B cell (primary cell): Measurements from ENCODE around the gene ZNF212. TPM values are rescaled to one million over a fixed set of nuclear protein-coding genes. Genes with fewer than 3 reads are reported as not detected.

Experiments used
- ATAC-seq: fragments of 200-7000 bp; cut with Tn5 transposase; one replicate; pipeline ENCODE4 v1.10.0; 2021; ENCODE audit warnings: low read depth, mild to moderate bottlenecking, moderate number of reproducible peaks, moderate library complexity
- CTCF ChIA-PET: fragments of 350-600 bp; sonication (Branson Sonifier 250); formaldehyde crosslinking; loops from one replicate; lab custom pipeline; 2021; ENCODE audit warnings: antibody characterized with exemption, inconsistent platforms; lab: Charles Lee
- POLR2A ChIA-PET: fragments of 350-600 bp; sonication (Branson Sonifier 250); formaldehyde crosslinking; loops from one replicate; lab custom pipeline; 2021; ENCODE audit warnings: antibody characterized with exemption; lab: Charles Lee
- DNase-seq: peaks from one replicate; pipeline ENCODE4 v3.0.0; 2013
- H2AFZ ChIP-seq: 2 replicates; pipeline ENCODE4 v1.6.1; 2012; ENCODE audit warnings: mild to moderate bottlenecking, low read depth, low read length; ENCODE audit not compliant: insufficient read depth, poor library complexity, severe bottlenecking
- H3K27ac ChIP-seq, 2 donors: 1 replicate in 1 of 2; 2 replicates in 1 of 2; pipeline ENCODE4 v1.5.1; 2012 to 2013; ENCODE audit warnings: low read length in 2 of 2, mild to moderate bottlenecking in 2 of 2, moderate library complexity in 1 of 2
- H3K27me3 ChIP-seq, 4 experiments: fragments of 200-600 bp in 1 of 4; sonication (generic) in 1 of 4; replicated peaks in 1 of 4; 1 replicate in 2 of 4; 2 replicates in 2 of 4; pipeline versions ENCODE4 v1.6.1 to v1.7.0; 2013 to 2016; ENCODE audit warnings: low read length in 3 of 4, mild to moderate bottlenecking in 2 of 4, mixed read lengths in 1 of 4, moderate library complexity in 1 of 4; ENCODE audit not compliant: insufficient read depth in 4 of 4, control insufficient read depth in 3 of 4; ENCODE audit errors: control extremely low read depth in 1 of 4
- H3K36me3 ChIP-seq, 2 experiments: replicated peaks in 1 of 2; 1 replicate in 1 of 2; 2 replicates in 1 of 2; pipeline versions ENCODE4 v1.6.1 to v1.7.1; 2013; ENCODE audit warnings: low read length in 1 of 2; ENCODE audit not compliant: insufficient read depth in 2 of 2, control insufficient read depth in 1 of 2; ENCODE audit errors: control extremely low read depth in 1 of 2, extremely low read depth in 1 of 2
- H3K4me1 ChIP-seq, 2 donors: fragments of 200-600 bp in 1 of 2; sonication (generic) in 1 of 2; 1 replicate in 1 of 2; 2 replicates in 1 of 2; pipeline versions ENCODE4 v1.5.1 to v1.6.1; 2013 to 2017; ENCODE audit warnings: low read length in 2 of 2; ENCODE audit not compliant: control insufficient read depth in 2 of 2, insufficient read depth in 2 of 2
- H3K4me2 ChIP-seq: replicated peaks from 2 replicates; pipeline ENCODE3; 2012; ENCODE audit warnings: mild to moderate bottlenecking, low read depth, low read length; ENCODE audit not compliant: poor library complexity, severe bottlenecking
- H3K4me3 ChIP-seq, 5 experiments: fragments of 200-600 bp in 1 of 5; sonication (generic) in 1 of 5; 1 replicate in 3 of 5; 2 replicates in 2 of 5; pipeline versions ENCODE4 v1.5.1 to v1.7.0; 2011 to 2016; ENCODE audit warnings: low read length in 4 of 5, mild to moderate bottlenecking in 4 of 5, low read depth in 2 of 5, control low read depth in 1 of 5, moderate library complexity in 1 of 5; ENCODE audit not compliant: insufficient read depth in 1 of 5; ENCODE audit errors: control extremely low read depth in 1 of 5, extremely low read depth in 1 of 5
- H3K79me2 ChIP-seq: fragments of 200-600 bp; sonication (generic); one replicate; pipeline ENCODE4 v1.6.0; 2016; ENCODE audit warnings: low read length; ENCODE audit not compliant: control insufficient read depth, insufficient read depth
- H3K9ac ChIP-seq: fragments of 200-600 bp; sonication (generic); 2 replicates; pipeline ENCODE4 v1.6.1; 2017; ENCODE audit warnings: mild to moderate bottlenecking, low read length, moderate library complexity
- H3K9me3 ChIP-seq, 3 donors: one replicate each; pipeline versions ENCODE4 v1.6.1 to v1.7.1; 2013; ENCODE audit warnings: low read length in 2 of 3; ENCODE audit not compliant: control insufficient read depth in 2 of 3, insufficient read depth in 1 of 3; ENCODE audit errors: control extremely low read depth in 1 of 3
- H4K20me1 ChIP-seq: 2 replicates; pipeline ENCODE4 v1.6.0; 2012; ENCODE audit warnings: mild to moderate bottlenecking, low read length; ENCODE audit not compliant: insufficient read depth, control insufficient read depth, poor library complexity, severe bottlenecking
- H3K27ac Mint-ChIP-seq: one replicate; pipeline ENCODE4 v1.8.0; 2021; ENCODE audit warnings: mixed read lengths
- H3K27me3 Mint-ChIP-seq: one replicate; pipeline ENCODE4 v1.8.0; 2021; ENCODE audit warnings: mixed read lengths
- H3K4me1 Mint-ChIP-seq: one replicate; pipeline ENCODE4 v1.8.0; 2021; ENCODE audit warnings: mixed read lengths
- H3K4me3 Mint-ChIP-seq: one replicate; pipeline ENCODE4 v1.8.0; 2021; ENCODE audit warnings: mixed read lengths
- H3K9me3 Mint-ChIP-seq: one replicate; pipeline ENCODE4 v1.8.0; 2022; ENCODE audit warnings: mixed read lengths; ENCODE audit not compliant: insufficient read depth
- EZH2 ChIP-seq: IDR thresholded peaks from 2 replicates; pipeline ENCODE4 v1.6.1; 2012; ENCODE audit warnings: borderline replicate concordance, low read depth, mild to moderate bottlenecking, moderate library complexity, low read length; ENCODE audit not compliant: insufficient read depth, poor library complexity, severe bottlenecking
- WGBS: methylation state at CpG from one replicate; pipeline ENCODE4 v1.1.5; 2013; ENCODE audit warnings: missing lambda C conversion rate; ENCODE audit not compliant: insufficient coverage; 5-methylcytosine and 5-hydroxymethylcytosine counted together
- intact Hi-C: fragments of 100-400 bp; cut with micrococcal nuclease; formaldehyde crosslinking; loops from one replicate; pipeline ENCODE4 v1.10.0; 2022
- polyA plus RNA-seq: library from polyadenylated mRNA; depleted of rRNA; stranded (reverse); fragments of >200 nt; gene quantifications from 2 replicates; pipeline ENCODE4 v1.2.3, GENCODE V29; 2012
- total RNA-seq, 2 donors: library from RNA; stranded (reverse); fragments of 120-200 nt in 1 of 2; gene quantifications; 1 replicate in 1 of 2; 2 replicates in 1 of 2; pipeline versions ENCODE4 v1.2.3 to v1.2.4, GENCODE V29; 2013 to 2022
- TF ChIP-seq, protein P1 (sequence below): fragments of 200-600 bp; IDR thresholded peaks from one replicate; pipeline ENCODE4 v1.8.0; 2022; ENCODE audit warnings: antibody characterized with exemption, mild to moderate bottlenecking

ZNF212 gene
- total and polyA plus RNA-seq, 2 donors (not counting 1 experiment from before 2014, with no cell fraction given) = 8.1 to 22.5 TPM

DNA sequence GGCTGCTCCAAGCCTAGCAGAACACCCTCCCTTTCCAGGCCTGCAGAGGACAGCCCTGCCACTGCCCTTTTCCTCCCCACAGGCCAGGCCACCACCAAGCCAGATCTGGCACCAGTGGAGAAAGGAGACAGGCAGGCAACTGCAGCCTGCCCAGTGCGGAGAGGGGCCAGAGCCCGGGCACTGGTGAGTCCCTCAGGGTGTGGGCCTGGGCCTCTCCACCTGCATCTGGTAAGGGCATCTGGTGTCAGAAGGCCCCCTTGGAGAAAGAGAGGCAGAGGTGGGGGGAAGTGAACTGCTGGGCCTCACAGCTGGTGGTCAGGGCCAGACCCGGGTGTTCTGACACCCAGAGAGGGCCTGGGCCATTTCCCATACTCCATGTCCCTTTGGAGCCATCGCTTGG lies 50.4 kb downstream of the ZNF212 start:
- Histone ChIP-seq H3K4me1 (peaks cover 13 to 18% of the 10 kb centered on the region in 2 donors), H3K4me2 (no peak overlapping the region), H2AFZ (no peak overlapping the region), H3K27me3 (no peaks in the 10 kb centered on the region), H3K79me2 (peaks cover 5% of the 10 kb centered on the region), H3K36me3 (no peaks in the 10 kb centered on the region), H3K4me3 (no peak overlapping the region), H3K9me3 (peaks cover 0 to under 1% (median 0%) of the 10 kb centered on the region in 3 donors), H3K27ac (no peak overlapping the region), H3K9ac (no peak overlapping the region), H4K20me1 (no peaks in the 10 kb centered on the region)
- DNase-seq (no peak), ATAC-seq (no peak)
- H3K27ac Mint-ChIP-seq = no peak overlapping the region
- no peaks in the 10 kb centered on the region for H3K9me3 Mint-ChIP-seq
- H3K4me1 Mint-ChIP-seq = peaks cover 22% of the 10 kb centered on the region
- H3K4me3 Mint-ChIP-seq = no peak overlapping the region
- CTCF ChIA-PET = no interaction called here
- 96% methylated on average over 3 of the region's 4 CpGs for WGBS
- H3K27me3 Mint-ChIP-seq = no peaks in the 10 kb centered on the region
- no peak for TF ChIP-seq EZH2
- TF ChIP-seq, protein P1, sequence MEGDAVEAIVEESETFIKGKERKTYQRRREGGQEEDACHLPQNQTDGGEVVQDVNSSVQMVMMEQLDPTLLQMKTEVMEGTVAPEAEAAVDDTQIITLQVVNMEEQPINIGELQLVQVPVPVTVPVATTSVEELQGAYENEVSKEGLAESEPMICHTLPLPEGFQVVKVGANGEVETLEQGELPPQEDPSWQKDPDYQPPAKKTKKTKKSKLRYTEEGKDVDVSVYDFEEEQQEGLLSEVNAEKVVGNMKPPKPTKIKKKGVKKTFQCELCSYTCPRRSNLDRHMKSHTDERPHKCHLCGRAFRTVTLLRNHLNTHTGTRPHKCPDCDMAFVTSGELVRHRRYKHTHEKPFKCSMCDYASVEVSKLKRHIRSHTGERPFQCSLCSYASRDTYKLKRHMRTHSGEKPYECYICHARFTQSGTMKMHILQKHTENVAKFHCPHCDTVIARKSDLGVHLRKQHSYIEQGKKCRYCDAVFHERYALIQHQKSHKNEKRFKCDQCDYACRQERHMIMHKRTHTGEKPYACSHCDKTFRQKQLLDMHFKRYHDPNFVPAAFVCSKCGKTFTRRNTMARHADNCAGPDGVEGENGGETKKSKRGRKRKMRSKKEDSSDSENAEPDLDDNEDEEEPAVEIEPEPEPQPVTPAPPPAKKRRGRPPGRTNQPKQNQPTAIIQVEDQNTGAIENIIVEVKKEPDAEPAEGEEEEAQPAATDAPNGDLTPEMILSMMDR = no peak
- intact Hi-C loops = no loop called here
- POLR2A ChIA-PET = no interaction called here

DNA sequence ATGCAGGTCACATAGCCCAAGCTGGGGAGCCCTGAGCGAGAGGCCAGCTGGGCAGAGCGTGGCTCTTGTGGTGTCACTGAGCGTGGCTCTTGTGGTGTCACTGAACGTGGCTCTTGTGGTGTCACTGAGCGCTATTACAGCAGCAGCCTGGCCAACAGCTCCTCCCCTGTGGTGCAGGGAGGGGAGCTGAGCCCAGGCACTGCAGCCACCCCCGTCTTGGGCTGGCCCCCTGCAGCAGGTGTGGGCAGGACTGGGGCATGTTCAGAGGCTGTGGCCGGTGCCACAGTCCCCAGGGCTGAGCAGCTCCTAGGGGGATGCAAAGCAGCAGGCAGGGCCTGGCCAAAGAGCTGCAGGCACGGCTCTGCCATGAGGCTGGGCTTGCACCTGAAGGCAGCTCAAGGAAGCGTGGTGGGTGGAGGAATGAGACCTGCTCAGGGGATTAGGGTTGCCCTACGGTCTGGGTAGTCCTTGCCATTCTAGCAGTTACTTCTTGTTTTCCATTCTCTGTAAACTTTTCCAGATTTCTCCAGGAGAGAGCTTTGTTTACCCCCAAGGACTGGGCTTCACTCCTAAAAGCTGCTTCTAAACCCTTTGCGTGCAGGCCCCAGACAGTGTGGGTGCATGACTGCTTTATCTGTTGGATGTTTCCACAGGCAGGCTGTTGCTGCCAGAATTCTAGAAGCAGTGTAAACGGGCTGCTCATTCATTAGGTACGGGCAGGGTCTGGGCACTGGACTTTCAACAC lies 51.8 kb downstream of the ZNF212 start:
- WGBS = 63% methylated on average over 13 of the region's 13 CpGs
- Histone ChIP-seq H3K36me3 (no peaks in the 10 kb centered on the region), H3K9ac (no peak overlapping the region), H3K27ac (no peak overlapping the region), H3K4me3 (no peak overlapping the region), H3K79me2 (peaks cover 5% of the 10 kb centered on the region), H3K4me1 (peaks cover 6 to 8% of the 10 kb centered on the region in 2 donors), H2AFZ (no peak overlapping the region), H4K20me1 (no peaks in the 10 kb centered on the region), H3K9me3 (no peaks in the 10 kb centered on the region), H3K27me3 (no peaks in the 10 kb centered on the region), H3K4me2 (no peak overlapping the region)
- no peak overlapping the region for H3K27ac Mint-ChIP-seq
- no peaks in the 10 kb centered on the region for H3K9me3 Mint-ChIP-seq
- intact Hi-C loops = no loop called here
- CTCF ChIA-PET = interaction anchor here (1.3 to 1.6 kb wide), 2 partner anchors 29 to 131 kb away, joined by 3 read pairs; partner anchors contain the start of gene ZNF783
- DNase-seq = no peak
- no peaks in the 10 kb centered on the region for H3K27me3 Mint-ChIP-seq
- POLR2A ChIA-PET = interaction anchor here (0.5 kb wide), 1 partner anchor 199 kb away, joined by 9 read pairs; no protein-coding TSS in a partner anchor
- no peak overlapping the region for H3K4me3 Mint-ChIP-seq
- peaks cover 11% of the 10 kb centered on the region for H3K4me1 Mint-ChIP-seq
- no peak for ATAC-seq
- TF ChIP-seq, protein P1 = no peak
- TF ChIP-seq EZH2 = no peak
